Measurements from ENCODE around the gene CCSER2.

The CCSER2 gene

GRCh38 chr10:84551437-84552120, 223.2 kb downstream of the CCSER2 start:
- DNase-seq = no peak

DNA sequence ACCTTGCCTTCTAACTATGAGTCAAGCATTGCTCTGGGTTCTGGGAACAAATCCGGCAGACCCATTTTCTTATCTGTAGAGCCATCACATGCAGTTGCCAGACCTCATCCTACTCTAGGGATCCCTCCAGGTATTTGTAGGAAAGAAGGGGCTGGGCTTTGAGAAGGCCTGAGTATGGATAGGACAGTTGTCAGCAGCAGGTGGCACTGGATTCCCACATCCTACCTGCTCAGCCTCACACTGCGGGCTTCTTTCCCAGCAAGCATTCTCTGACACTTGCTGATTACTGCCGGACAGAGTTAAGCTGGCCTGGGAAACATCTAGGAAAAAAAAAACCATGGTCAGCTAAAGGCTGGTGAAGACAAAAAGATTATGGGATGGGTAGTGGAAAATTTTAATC, 224.1 kb downstream of the CCSER2 start:
- DNase-seq = no peak

GRCh38 chr10:84562592-84562991, 234.2 kb downstream of the CCSER2 start:
- no peak for DNase-seq

DNA sequence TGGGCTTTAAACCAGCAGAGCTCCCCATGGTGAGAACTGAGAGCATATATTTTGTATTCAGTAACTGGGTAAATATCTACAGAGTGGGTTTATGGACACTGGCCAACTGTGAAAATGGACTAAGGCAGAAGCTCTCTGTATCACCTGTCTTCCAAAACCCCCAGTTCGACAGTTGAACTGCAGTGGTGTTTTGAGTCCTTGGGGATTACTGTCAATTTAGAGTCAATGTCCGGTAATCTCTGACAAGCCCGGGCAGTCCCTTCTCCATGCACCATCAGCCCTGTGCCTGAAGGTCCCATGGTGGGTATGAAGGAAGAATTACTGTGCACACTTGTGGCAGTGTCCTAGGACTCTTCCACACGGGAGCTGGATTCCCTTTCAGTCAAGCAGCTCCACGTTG, 235.0 kb downstream of the CCSER2 start:
- DNase-seq = no peak

- DNase-seq = peak; percentile 89
Measured at GRCh38 chr10:84563868-84564267, 235.5 kb downstream of the CCSER2 start.

DNA sequence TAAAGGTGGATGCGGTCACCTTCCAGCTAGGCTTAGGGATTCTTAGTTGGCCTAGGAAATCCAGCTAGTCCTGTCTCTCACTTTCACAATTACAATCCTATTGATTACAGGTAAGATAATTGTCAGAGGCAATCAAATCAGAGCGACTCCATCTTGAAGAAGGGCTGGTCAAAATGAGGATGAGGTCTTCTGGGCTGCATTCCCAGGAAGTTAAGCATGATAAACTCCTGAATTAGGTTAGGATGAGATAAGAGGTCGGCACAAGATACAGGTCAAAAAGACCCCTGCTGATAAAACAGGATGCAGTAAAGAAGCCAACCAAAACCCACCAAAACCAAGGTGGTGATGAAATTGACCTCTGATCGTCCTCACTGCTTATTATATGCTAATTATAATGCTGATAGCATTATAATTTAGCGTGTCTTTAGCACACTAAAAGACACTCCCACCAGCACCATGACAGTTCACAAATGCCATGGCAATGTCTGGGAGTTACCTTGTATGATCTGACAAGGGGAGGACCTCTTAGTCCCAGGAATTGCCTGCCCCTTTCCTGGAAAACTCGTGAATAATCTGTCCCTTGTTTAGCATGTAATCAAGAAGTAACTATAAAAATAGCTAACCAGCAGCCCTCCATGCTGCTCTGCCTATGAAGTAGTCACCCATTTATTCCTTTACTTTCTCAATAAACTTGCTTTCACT, 237.6 kb downstream of the CCSER2 start:
- no peak for DNase-seq

DNA sequence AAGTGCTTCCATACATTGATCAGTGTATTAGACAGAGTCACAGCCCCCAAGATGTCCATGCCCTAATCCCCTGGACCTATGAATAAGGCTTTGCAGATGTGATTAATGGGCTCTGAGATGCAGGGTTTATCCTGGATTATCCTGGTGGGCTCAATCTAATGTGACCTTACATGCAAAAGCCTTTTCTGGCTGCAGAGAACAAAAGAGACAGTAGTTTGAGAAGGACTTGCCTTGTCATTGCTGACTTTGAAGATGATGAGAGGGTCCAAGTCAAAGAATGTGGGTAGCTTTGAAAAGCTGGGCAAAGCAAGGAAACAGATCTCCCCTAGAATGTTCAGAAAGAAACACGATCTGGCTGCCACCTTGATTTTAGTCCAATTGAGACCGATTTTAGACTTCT, 238.7 kb downstream of the CCSER2 start:
- DNase-seq = no peak

Measured in OCI-M1 (cell line).